Endodermal cell (in vitro differentiated cells): ENCODE measurements around the gene SLC27A2. TPM values are rescaled to one million over a fixed set of nuclear protein-coding genes. Genes with fewer than 3 reads are reported as not detected.

ENCODE experiments used
- DNase-seq: peaks from one replicate; pipeline ENCODE4 v3.0.0-alpha.2; 2017
- H3K27ac ChIP-seq: 2 replicates; pipeline ENCODE4 v1.5.1; 2013; ENCODE audit warnings: mild to moderate bottlenecking, low read depth, low read length, moderate library complexity
- H3K27me3 ChIP-seq: 2 replicates; pipeline ENCODE4 v1.6.1; 2013; ENCODE audit warnings: mild to moderate bottlenecking, low read length, moderate library complexity; ENCODE audit not compliant: insufficient read depth, control insufficient read depth, poor library complexity, severe bottlenecking
- H3K36me3 ChIP-seq: 2 replicates; pipeline ENCODE4 v1.7.0; 2013; ENCODE audit warnings: mild to moderate bottlenecking, low read length, moderate library complexity; ENCODE audit not compliant: control insufficient read depth, insufficient read depth
- H3K4me1 ChIP-seq: one replicate; pipeline ENCODE4 v1.7.0; 2013; ENCODE audit warnings: low read length; ENCODE audit not compliant: control insufficient read depth, insufficient read depth
- H3K4me3 ChIP-seq: 2 replicates; pipeline ENCODE4 v1.5.1; 2013; ENCODE audit warnings: mild to moderate bottlenecking, low read length, moderate library complexity
- H3K9ac ChIP-seq: 2 replicates; pipeline ENCODE4 v1.6.1; 2013; ENCODE audit warnings: mild to moderate bottlenecking, low read length, moderate library complexity; ENCODE audit not compliant: poor library complexity, severe bottlenecking; ENCODE audit errors: extremely low read depth
- H3K9me3 ChIP-seq: 2 replicates; pipeline ENCODE4 v1.6.1; 2013; ENCODE audit warnings: mild to moderate bottlenecking, low read length, moderate library complexity; ENCODE audit not compliant: control insufficient read depth
- H3K27ac Mint-ChIP-seq: 2 replicates; pipeline ENCODE4 v1.8.0; 2020; ENCODE audit warnings: mixed read lengths
- H3K27me3 Mint-ChIP-seq: 2 replicates; pipeline ENCODE4 v1.8.0; 2021; ENCODE audit warnings: mild to moderate bottlenecking, mixed read lengths; ENCODE audit not compliant: insufficient read depth
- H3K36me3 Mint-ChIP-seq: 2 replicates; pipeline ENCODE4 v1.8.0; 2020; ENCODE audit warnings: low read depth, mixed read lengths
- H3K4me1 Mint-ChIP-seq: 2 replicates; pipeline ENCODE4 v1.8.0; 2020; ENCODE audit warnings: mixed read lengths
- H3K4me3 Mint-ChIP-seq: 2 replicates; pipeline ENCODE4 v1.8.0; 2020; ENCODE audit warnings: mild to moderate bottlenecking, moderate library complexity, mixed read lengths
- H3K9me3 Mint-ChIP-seq: 2 replicates; pipeline ENCODE4 v1.8.0; 2020; ENCODE audit warnings: mild to moderate bottlenecking, mixed read lengths
- CTCF ChIP-seq: fragments of 200-600 bp; sonication (generic); conservative IDR thresholded peaks from 2 replicates; pipeline ENCODE4 v1.5.0; 2021; ENCODE audit warnings: antibody characterized with exemption, mild to moderate bottlenecking
- WGBS, 2 experiments: methylation state at CpG; one replicate each; pipeline versions ENCODE4 v1.1.5 to v1.1.7; 2013; ENCODE audit warnings: missing lambda C conversion rate in 2 of 2, mixed read lengths in 1 of 2; ENCODE audit not compliant: insufficient coverage in 1 of 2, insufficient read length in 1 of 2; 5-methylcytosine and 5-hydroxymethylcytosine counted together
- total RNA-seq, 2 donors: library from RNA; stranded (reverse); fragmentation: NEBNext Ultra II Directional in 1 of 2; extraction: Animal tissue kit (Norgen Biotek cat#: 25700) in 1 of 2; gene quantifications; 2 replicates in 1 of 2; 3 replicates in 1 of 2; pipeline ENCODE4 v1.2.1, GENCODE V29; 2021

Gene SLC27A2
- total RNA-seq, 2 donors from 2014 or later = 4.0 to 6.8 TPM

- Histone ChIP-seq H3K36me3 (peaks cover 7% of the 10 kb centered on the region), H3K27me3 (no peaks in the 10 kb centered on the region), H3K9ac (no peak overlapping the region), H3K4me1 (no peaks in the 10 kb centered on the region), H3K9me3 (no peaks in the 10 kb centered on the region), H3K4me3 (no peak overlapping the region), H3K27ac (no peak overlapping the region)
- WGBS, 2 experiments = 89 to 100% methylated on average over 2 to 3 of the region's 3 CpGs
- Mint-ChIP-seq H3K27ac (no peak overlapping the region), H3K9me3 (no peaks in the 10 kb centered on the region), H3K4me3 (no peak overlapping the region), H3K4me1 (no peaks in the 10 kb centered on the region), H3K27me3 (no peaks in the 10 kb centered on the region), H3K36me3 (peaks cover 9% of the 10 kb centered on the region)
- no peak for TF ChIP-seq CTCF
- DNase-seq = no peak
These were observed 93.9 kb downstream of the SLC27A2 start for GRCh38 chr15:50275908-50276307.

DNA sequence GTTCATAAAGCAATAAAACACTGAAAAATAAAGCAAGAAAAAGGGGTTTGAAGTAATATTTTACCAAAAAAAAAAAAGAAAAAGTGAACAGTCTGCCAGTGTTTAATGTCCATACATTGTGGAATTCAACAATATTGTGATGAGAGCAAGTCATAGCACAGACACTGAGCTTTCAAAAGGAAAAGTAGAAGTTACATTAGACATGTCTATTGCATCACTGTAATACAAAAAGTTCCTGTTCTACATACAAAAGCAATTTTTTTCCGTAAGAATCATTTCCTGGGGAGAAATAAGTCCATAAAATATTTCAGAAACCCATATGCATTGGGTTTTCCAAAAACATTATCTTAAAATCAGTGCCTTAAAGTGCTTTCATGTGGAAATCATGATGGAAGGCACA, 95.4 kb downstream of the SLC27A2 start:
- Histone ChIP-seq H3K4me3 (no peak overlapping the region), H3K9me3 (no peaks in the 10 kb centered on the region), H3K9ac (no peak overlapping the region), H3K4me1 (no peaks in the 10 kb centered on the region), H3K27me3 (no peaks in the 10 kb centered on the region), H3K36me3 (peaks cover 7% of the 10 kb centered on the region), H3K27ac (no peak overlapping the region)
- TF ChIP-seq CTCF = no peak
- H3K4me1 Mint-ChIP-seq = no peaks in the 10 kb centered on the region
- no peak for DNase-seq
- 88 to 100% methylated on average over 1 of the region's 1 CpG for WGBS, 2 experiments
- H3K27me3 Mint-ChIP-seq = no peaks in the 10 kb centered on the region
- no peak overlapping the region for H3K4me3 Mint-ChIP-seq
- peaks cover 9% of the 10 kb centered on the region for H3K36me3 Mint-ChIP-seq
- no peak overlapping the region for H3K27ac Mint-ChIP-seq
- no peaks in the 10 kb centered on the region for H3K9me3 Mint-ChIP-seq

GRCh38 chr15:50278496-50278895, 96.5 kb downstream of the SLC27A2 start:
- Mint-ChIP-seq H3K27me3 (no peaks in the 10 kb centered on the region), H3K4me1 (no peaks in the 10 kb centered on the region), H3K4me3 (no peak overlapping the region), H3K9me3 (no peaks in the 10 kb centered on the region), H3K36me3 (peaks cover 9% of the 10 kb centered on the region), H3K27ac (no peak overlapping the region)
- no peaks in the 10 kb centered on the region for H3K27me3 ChIP-seq
- H3K4me3 ChIP-seq = no peak overlapping the region
- TF ChIP-seq CTCF = no peak
- H3K36me3 ChIP-seq = peaks cover 7% of the 10 kb centered on the region
- DNase-seq = no peak
- H3K27ac ChIP-seq = no peak overlapping the region
- H3K9me3 ChIP-seq = no peaks in the 10 kb centered on the region
- no peaks in the 10 kb centered on the region for H3K4me1 ChIP-seq
- H3K9ac ChIP-seq = no peak overlapping the region
- 83 to 96% methylated on average over 2 to 4 of the region's 4 CpGs for WGBS, 2 experiments
